Stimulated activated naive CD8-positive, alpha-beta T cell treated with anti-CD3 and anti-CD28 coated beads, Interleukin-15, amount 100 ng/mL, for 72 hours (primary cell): ENCODE results near the gene SIGLEC8.
"Not testable (repeated sequence)": the region's sequence is repeated elsewhere in the genome, so short reads cannot be mapped to it uniquely, and the experiment has no call there.

Source experiments
- ATAC-seq: fragments of 150-1000 bp; cut with Tn5 transposase; 2 replicates; pipeline ENCODE4 v1.10.0; 2021; ENCODE audit warnings: mild to moderate bottlenecking, moderate library complexity
- DNase-seq, 2 donors: peaks; one replicate each; pipeline ENCODE4 v3.0.0; 2021 to 2022
- H3K27ac Mint-ChIP-seq, 2 donors: one replicate each; pipeline ENCODE4 v1.8.0; 2022; ENCODE audit warnings: mild to moderate bottlenecking in 2 of 2, mixed read lengths in 2 of 2, moderate library complexity in 2 of 2
- H3K27me3 Mint-ChIP-seq: one replicate; pipeline ENCODE4 v1.8.0; 2022; ENCODE audit warnings: mixed read lengths
- H3K4me1 Mint-ChIP-seq: one replicate; pipeline ENCODE4 v1.8.0; 2022; ENCODE audit warnings: mild to moderate bottlenecking, mixed read lengths
- H3K4me3 Mint-ChIP-seq, 2 donors: one replicate each; pipeline ENCODE4 v1.8.0; 2022; ENCODE audit warnings: mild to moderate bottlenecking in 2 of 2, mixed read lengths in 2 of 2, moderate library complexity in 1 of 2
- H3K9me3 Mint-ChIP-seq, 2 donors: one replicate each; pipeline ENCODE4 v1.8.0; 2022; ENCODE audit warnings: mixed read lengths in 2 of 2

SIGLEC8 gene

GRCh38 chr19:51440052-51440451 is 18.2 kb downstream of the SIGLEC8 start:
- ATAC-seq: no peak
- Mint-ChIP-seq H3K27me3 (peaks cover 46% of the 10 kb centered on the region), H3K27ac (peak overlapping the region in 1 of 2 donors; percentile 42), H3K4me3 (peak overlapping the region in 1 of 2 donors; percentile 27), H3K9me3 (no peaks in the 10 kb centered on the region), H3K4me1 (peaks cover 58% of the 10 kb centered on the region)
- DNase-seq: no peak

GRCh38 chr19:51439021-51439465 is 19.2 kb downstream of the SIGLEC8 start:
- no peaks in the 10 kb centered on the region for H3K9me3 Mint-ChIP-seq
- no peak for ATAC-seq
- H3K4me3 Mint-ChIP-seq: no peak overlapping the region
- H3K4me1 Mint-ChIP-seq: peaks cover 58% of the 10 kb centered on the region
- peak; percentile 38 to 44 for DNase-seq
- H3K27me3 Mint-ChIP-seq: peaks cover 36% of the 10 kb centered on the region
- H3K27ac Mint-ChIP-seq: no peak overlapping the region

GRCh38 chr19:51434456-51434855 is 23.8 kb downstream of the SIGLEC8 start:
- ATAC-seq: no peak
- DNase-seq: no peak
- Mint-ChIP-seq H3K27ac (no peak overlapping the region), H3K4me1 (peaks cover 16% of the 10 kb centered on the region), H3K27me3 (peaks cover 23% of the 10 kb centered on the region), H3K9me3 (no peaks in the 10 kb centered on the region), H3K4me3 (no peak overlapping the region)

GRCh38 chr19:51433043-51433442 is 25.2 kb downstream of the SIGLEC8 start:
- ATAC-seq (no peak), DNase-seq (no peak)
- Mint-ChIP-seq H3K4me3 (no peak overlapping the region), H3K27ac (no peak overlapping the region), H3K4me1 (peaks cover 2% of the 10 kb centered on the region), H3K9me3 (no peaks in the 10 kb centered on the region), H3K27me3 (peaks cover 22% of the 10 kb centered on the region)

GRCh38 chr19:51431124-51431523 is 27.1 kb downstream of the SIGLEC8 start:
- DNase-seq (no peak), ATAC-seq (no peak)
- Mint-ChIP-seq H3K27ac (no peak overlapping the region), H3K4me1 (no peaks in the 10 kb centered on the region), H3K27me3 (peaks cover 13% of the 10 kb centered on the region), H3K9me3 (no peaks in the 10 kb centered on the region), H3K4me3 (no peak overlapping the region)

- no peak overlapping the region for H3K27ac Mint-ChIP-seq
- no peak overlapping the region for H3K4me3 Mint-ChIP-seq
Measured at GRCh38 chr19:51430221-51430620, 28.0 kb downstream of the SIGLEC8 start.

GRCh38 chr19:51427201-51427600 is 31.1 kb downstream of the SIGLEC8 start:
- DNase-seq (no peak), ATAC-seq (no peak)
- Mint-ChIP-seq H3K4me3 (no peak overlapping the region), H3K27ac (no peak overlapping the region), H3K27me3 (peaks cover 36% of the 10 kb centered on the region), H3K4me1 (peaks cover under 1% of the 10 kb centered on the region), H3K9me3 (no peaks in the 10 kb centered on the region)

More at GRCh38 chr19:51430221-51430620, 28.0 kb downstream of the SIGLEC8 start:
- ATAC-seq (no peak), DNase-seq (no peak)
- Mint-ChIP-seq H3K27me3 (peaks cover 16% of the 10 kb centered on the region), H3K4me1 (no peaks in the 10 kb centered on the region), H3K9me3 (no peaks in the 10 kb centered on the region)

GRCh38 chr19:51422053-51422448 is 36.2 kb downstream of the SIGLEC8 start:
- H3K27me3 Mint-ChIP-seq: peaks cover 77% of the 10 kb centered on the region
- no peaks in the 10 kb centered on the region for H3K9me3 Mint-ChIP-seq
- H3K4me3 Mint-ChIP-seq: peak overlapping the region; percentile 22 to 31
- H3K4me1 Mint-ChIP-seq: peaks cover 22% of the 10 kb centered on the region
- peak overlapping the region in 1 of 2 donors; percentile 34 for H3K27ac Mint-ChIP-seq
- peak; percentile 84 to 86 for DNase-seq
- ATAC-seq: peak; percentile 79

- no peak for DNase-seq
- ATAC-seq: peak; percentile 33
- H3K9me3 Mint-ChIP-seq: no peaks in the 10 kb centered on the region
- H3K4me3 Mint-ChIP-seq: peak overlapping the region; percentile 22 to 31
- peaks cover 77% of the 10 kb centered on the region for H3K27me3 Mint-ChIP-seq
- peak overlapping the region in 1 of 2 donors; percentile 34 for H3K27ac Mint-ChIP-seq
- peaks cover 26% of the 10 kb centered on the region for H3K4me1 Mint-ChIP-seq
Measured at GRCh38 chr19:51421229-51422052, 36.8 kb downstream of the SIGLEC8 start.

- ATAC-seq, H3K27ac Mint-ChIP-seq, H3K4me3 Mint-ChIP-seq, H3K9me3 Mint-ChIP-seq, DNase-seq: not testable (repeated sequence)
- peaks cover 68% of the 10 kb centered on the region for H3K27me3 Mint-ChIP-seq
- peaks cover 26% of the 10 kb centered on the region for H3K4me1 Mint-ChIP-seq
Measured at GRCh38 chr19:51420511-51420910, 37.7 kb downstream of the SIGLEC8 start.

GRCh38 chr19:51418707-51419106 is 39.5 kb downstream of the SIGLEC8 start:
- peaks cover 63% of the 10 kb centered on the region for H3K27me3 Mint-ChIP-seq
- ATAC-seq (no peak), DNase-seq (no peak)
- peaks cover 26% of the 10 kb centered on the region for H3K4me1 Mint-ChIP-seq
- no peak overlapping the region for H3K4me3 Mint-ChIP-seq
- H3K9me3 Mint-ChIP-seq: no peaks in the 10 kb centered on the region
- H3K27ac Mint-ChIP-seq: peak overlapping the region in 1 of 2 donors; percentile 56

GRCh38 chr19:51417810-51418157 is 40.5 kb downstream of the SIGLEC8 start:
- Mint-ChIP-seq H3K27ac (peak overlapping the region in 1 of 2 donors; percentile 54), H3K4me3 (no peak overlapping the region), H3K4me1 (peaks cover 26% of the 10 kb centered on the region), H3K9me3 (no peaks in the 10 kb centered on the region), H3K27me3 (peaks cover 54% of the 10 kb centered on the region)
- ATAC-seq (no peak), DNase-seq (no peak)

GRCh38 chr19:51417107-51417809 is 41.0 kb downstream of the SIGLEC8 start, which contains the start of gene SIGLEC10:
Gene SIGLEC10 (minus strand): TSS chr19:51417642. CDS start chr19:51417581, 61 bp downstream.
- Mint-ChIP-seq H3K4me3 (no peak within 1 kb of the TSS), H3K27me3 (peaks cover 48% of the 10 kb centered on the region), H3K27ac (peak within 1 kb of the TSS in 1 of 2 donors; percentile 80), H3K9me3 (no peaks in the 10 kb centered on the region), H3K4me1 (peaks cover 26% of the 10 kb centered on the region)
- DNase-seq (peak in 1 of 2 donors; percentile 33), ATAC-seq (peak; percentile 69)

GRCh38 chr19:51416422-51416821 is 41.8 kb downstream of the SIGLEC8 start:
- H3K27me3 Mint-ChIP-seq: peaks cover 40% of the 10 kb centered on the region
- H3K4me3 Mint-ChIP-seq, ATAC-seq, H3K9me3 Mint-ChIP-seq, DNase-seq, H3K27ac Mint-ChIP-seq: not testable (repeated sequence)
- H3K4me1 Mint-ChIP-seq: peaks cover 20% of the 10 kb centered on the region

GRCh38 chr19:51415187-51415586 is 43.1 kb downstream of the SIGLEC8 start:
- no peak for DNase-seq
- Mint-ChIP-seq H3K9me3 (no peaks in the 10 kb centered on the region), H3K4me1 (peaks cover 16% of the 10 kb centered on the region), H3K4me3 (no peak overlapping the region), H3K27me3 (peaks cover 30% of the 10 kb centered on the region), H3K27ac (no peak overlapping the region)
- no peak for ATAC-seq
